Peyer's patch (tissue), 4 donors: ENCODE measurements around the gene CTLA4. TPM values are rescaled to one million over a fixed set of nuclear protein-coding genes. Genes with fewer than 3 reads are reported as not detected.

Experiments used
- DNase-seq, 3 donors: peaks; one replicate each; pipeline ENCODE4 v3.0.0-alpha.2; 2017 to 2019
- H3K27ac ChIP-seq, 4 donors: fragments of 200-600 bp; sonication (generic); one replicate each; pipeline ENCODE4 v1.5.1; 2016 to 2019
- H3K27me3 ChIP-seq, 2 donors: fragments of 200-600 bp; sonication (generic); one replicate each; pipeline ENCODE4 v1.5.1; 2019
- H3K36me3 ChIP-seq, 3 donors: fragments of 200-600 bp; sonication (generic); one replicate each; pipeline ENCODE4 v1.5.1; 2016 to 2019
- H3K4me1 ChIP-seq, 4 donors: fragments of 200-600 bp; sonication (generic); one replicate each; pipeline ENCODE4 v1.5.1; 2016 to 2019
- H3K4me3 ChIP-seq, 4 donors: fragments of 200-600 bp; sonication (generic); 1 replicate in 3 of 4; 2 replicates in 1 of 4; pipeline ENCODE4 v1.5.1; 2016 to 2019; ENCODE audit warnings: mild to moderate bottlenecking in 1 of 4
- H3K9me3 ChIP-seq, 4 donors: fragments of 200-600 bp; sonication (generic); one replicate each; pipeline ENCODE4 v1.5.1; 2016 to 2019; ENCODE audit warnings: mild to moderate bottlenecking in 1 of 4
- POLR2A ChIP-seq, 2 donors: fragments of 450-650 bp; IDR thresholded peaks; one replicate each; pipeline ENCODE4 v1.5.1; 2017; ENCODE audit warnings: antibody characterized with exemption in 2 of 2, mild to moderate bottlenecking in 2 of 2, moderate library complexity in 2 of 2
- total RNA-seq, 4 donors: library from RNA; depleted of rRNA; stranded (reverse); fragments of >200 nt; gene quantifications; one replicate each; pipeline ENCODE4 v1.1.0, GENCODE V29; 2016
- TF ChIP-seq, protein P1 (sequence below), 6 experiments: fragments of 450-650 bp in 4 of 6; fragments of 200-600 bp in 2 of 6; sonication (generic) in 1 of 6; IDR thresholded peaks; one replicate each; pipeline ENCODE4 v1.5.1; 2017 to 2019; ENCODE audit warnings: antibody characterized with exemption in 6 of 6, mild to moderate bottlenecking in 3 of 6, moderate library complexity in 1 of 6

CTLA4 gene
- total RNA-seq, 4 donors from 2014 or later: 42.1 TPM; not detected in 3

DNA sequence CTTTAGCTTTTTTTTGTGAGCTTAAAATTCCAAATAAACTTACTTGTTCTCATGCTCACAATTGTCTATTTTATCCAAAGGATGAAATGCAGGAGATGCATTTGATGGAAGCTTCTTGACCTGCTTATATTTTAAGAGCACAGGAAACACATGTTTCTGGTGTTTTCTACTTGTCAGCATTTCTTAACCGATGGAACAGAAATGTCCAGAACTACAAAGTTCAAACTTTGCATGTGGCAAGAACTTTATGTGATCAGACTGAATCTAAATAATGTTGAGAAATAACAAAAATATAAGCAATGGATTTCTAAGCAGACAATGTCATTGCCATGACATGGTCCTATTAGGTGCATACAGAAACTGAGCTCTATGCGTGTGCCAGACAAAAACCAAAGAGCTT, 9.9 kb upstream of the CTLA4 start:
- H3K27me3 ChIP-seq: no peaks in the 10 kb centered on the region
- H3K9me3 ChIP-seq: no peaks in the 10 kb centered on the region
- no peaks in the 10 kb centered on the region for H3K4me1 ChIP-seq
- TF ChIP-seq, protein P1, sequence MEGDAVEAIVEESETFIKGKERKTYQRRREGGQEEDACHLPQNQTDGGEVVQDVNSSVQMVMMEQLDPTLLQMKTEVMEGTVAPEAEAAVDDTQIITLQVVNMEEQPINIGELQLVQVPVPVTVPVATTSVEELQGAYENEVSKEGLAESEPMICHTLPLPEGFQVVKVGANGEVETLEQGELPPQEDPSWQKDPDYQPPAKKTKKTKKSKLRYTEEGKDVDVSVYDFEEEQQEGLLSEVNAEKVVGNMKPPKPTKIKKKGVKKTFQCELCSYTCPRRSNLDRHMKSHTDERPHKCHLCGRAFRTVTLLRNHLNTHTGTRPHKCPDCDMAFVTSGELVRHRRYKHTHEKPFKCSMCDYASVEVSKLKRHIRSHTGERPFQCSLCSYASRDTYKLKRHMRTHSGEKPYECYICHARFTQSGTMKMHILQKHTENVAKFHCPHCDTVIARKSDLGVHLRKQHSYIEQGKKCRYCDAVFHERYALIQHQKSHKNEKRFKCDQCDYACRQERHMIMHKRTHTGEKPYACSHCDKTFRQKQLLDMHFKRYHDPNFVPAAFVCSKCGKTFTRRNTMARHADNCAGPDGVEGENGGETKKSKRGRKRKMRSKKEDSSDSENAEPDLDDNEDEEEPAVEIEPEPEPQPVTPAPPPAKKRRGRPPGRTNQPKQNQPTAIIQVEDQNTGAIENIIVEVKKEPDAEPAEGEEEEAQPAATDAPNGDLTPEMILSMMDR (IDR thresholded peaks at IDR 0.05): no peak
- no peak for TF ChIP-seq POLR2A (IDR thresholded peaks at IDR 0.05)
- no peaks in the 10 kb centered on the region for H3K36me3 ChIP-seq
- H3K27ac ChIP-seq: no peak overlapping the region
- DNase-seq: no peak
- no peak overlapping the region for H3K4me3 ChIP-seq

DNA sequence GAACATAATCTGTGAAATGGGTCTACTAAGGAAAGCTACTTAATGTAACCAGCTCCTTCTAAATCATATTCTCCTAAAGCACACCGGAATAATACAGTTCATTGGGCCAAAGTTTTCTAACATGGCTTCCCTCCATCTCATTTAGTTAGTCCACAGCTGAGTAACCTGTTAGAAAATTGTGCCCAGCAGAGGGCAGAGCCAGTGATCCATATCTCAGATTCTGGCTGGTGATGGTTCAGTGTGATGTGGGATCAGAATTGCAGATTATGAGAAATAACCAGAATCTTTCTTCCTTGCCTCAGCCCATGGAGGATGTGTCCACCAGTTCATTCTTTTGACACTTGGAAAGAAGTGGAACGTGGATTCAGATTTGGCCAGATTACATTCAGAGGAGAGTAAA, 9.4 kb upstream of the CTLA4 start:
- no peaks in the 10 kb centered on the region for H3K27me3 ChIP-seq

DNA sequence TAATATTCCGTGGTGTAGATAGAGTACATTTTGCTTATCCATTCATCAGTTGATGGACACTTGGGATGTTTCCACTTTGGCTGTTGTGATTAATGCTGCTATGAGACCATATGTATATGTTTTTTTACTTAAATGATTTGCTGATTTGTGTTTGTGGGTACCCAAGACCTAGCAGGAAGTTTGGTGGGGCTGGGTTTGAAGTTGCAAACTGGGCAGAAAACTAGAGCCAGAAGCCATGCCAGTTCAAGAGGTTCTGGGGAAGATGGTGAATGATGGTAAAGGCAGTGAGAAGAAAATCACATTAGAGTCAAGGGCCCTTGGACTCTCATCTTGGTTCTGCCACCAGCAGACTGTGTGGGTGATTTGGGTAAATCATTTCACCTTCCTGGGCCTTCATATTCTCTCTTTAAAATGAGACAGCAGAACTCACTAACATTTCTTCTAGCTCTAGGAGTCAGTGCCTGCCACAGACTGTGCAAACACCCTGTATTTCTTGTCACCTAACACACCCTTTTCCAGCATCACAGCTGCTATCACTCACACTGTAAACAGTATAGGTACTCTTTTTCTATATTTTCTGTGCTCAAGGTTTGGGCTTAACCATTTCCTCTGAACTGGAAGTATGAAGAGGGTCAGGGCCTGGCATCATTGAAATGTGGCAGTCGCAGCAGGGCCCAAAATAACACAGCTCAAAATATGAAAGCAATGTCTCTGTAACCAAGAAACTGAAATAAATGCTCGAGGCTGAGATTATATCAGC, 8.4 kb upstream of the CTLA4 start:
- no peak for DNase-seq
- H3K4me3 ChIP-seq: no peak overlapping the region
- H3K4me1 ChIP-seq: no peaks in the 10 kb centered on the region
- H3K27ac ChIP-seq: peak overlapping the region in 1 of 4 donors; percentile 13
- no peak for TF ChIP-seq POLR2A (IDR thresholded peaks at IDR 0.05)
- TF ChIP-seq, protein P1 (IDR thresholded peaks at IDR 0.05): no peak
- H3K9me3 ChIP-seq: no peaks in the 10 kb centered on the region
- H3K36me3 ChIP-seq: no peaks in the 10 kb centered on the region
- H3K27me3 ChIP-seq: no peaks in the 10 kb centered on the region

More for the DNA sequence above, 9.4 kb upstream of the CTLA4 start:
- no peak for DNase-seq
- Histone ChIP-seq H3K4me3 (no peak overlapping the region), H3K27ac (no peak overlapping the region), H3K9me3 (no peaks in the 10 kb centered on the region), H3K36me3 (no peaks in the 10 kb centered on the region), H3K4me1 (no peaks in the 10 kb centered on the region)
- TF ChIP-seq POLR2A (IDR thresholded peaks at IDR 0.05): no peak
- TF ChIP-seq, protein P1 (IDR thresholded peaks at IDR 0.05): peak in 1 of 6 experiments; percentile 12

DNA sequence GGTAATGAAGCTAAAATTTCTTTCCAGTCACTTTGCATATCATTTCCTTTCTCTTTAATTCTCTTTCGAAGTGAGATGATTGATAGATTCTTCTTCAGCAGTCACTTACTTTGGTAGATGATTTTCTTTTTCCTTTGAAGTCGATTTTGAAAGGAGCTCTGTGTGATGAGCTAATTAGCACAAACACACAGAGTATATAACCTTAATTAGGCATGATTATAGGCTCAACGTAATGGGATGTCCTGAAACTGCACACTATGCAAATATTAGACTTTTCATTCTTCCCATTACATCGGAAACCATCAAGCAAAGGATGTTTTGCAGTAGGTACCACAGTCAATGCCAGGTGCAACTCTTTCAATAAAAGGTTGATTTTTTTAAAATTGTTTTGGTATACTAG, 6.4 kb upstream of the CTLA4 start:
- Histone ChIP-seq H3K27me3 (no peaks in the 10 kb centered on the region), H3K9me3 (no peaks in the 10 kb centered on the region), H3K27ac (peak overlapping the region in 1 of 4 donors; percentile 3), H3K4me3 (no peak overlapping the region), H3K4me1 (no peaks in the 10 kb centered on the region), H3K36me3 (no peaks in the 10 kb centered on the region)
- no peak for DNase-seq
- TF ChIP-seq, protein P1 (IDR thresholded peaks at IDR 0.05): no peak
- TF ChIP-seq POLR2A (IDR thresholded peaks at IDR 0.05): no peak

DNA sequence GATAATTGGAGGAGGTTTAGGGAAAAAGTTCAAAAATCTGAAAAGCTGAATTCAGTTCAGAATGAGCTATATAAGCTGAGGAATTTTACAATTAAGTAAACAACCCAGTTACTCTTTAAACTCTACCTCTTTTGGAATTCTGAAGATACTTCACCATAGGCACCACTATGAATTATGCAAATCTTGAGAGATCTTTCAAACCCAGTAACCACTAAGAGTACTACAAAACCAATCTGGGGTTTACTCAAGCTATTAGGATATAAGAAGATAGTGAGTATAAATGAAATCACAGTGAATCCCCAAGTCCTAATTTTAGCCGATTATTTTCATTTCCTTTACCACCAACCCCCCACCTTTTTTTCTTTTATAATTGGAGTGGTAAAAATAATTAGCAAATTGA, 6.0 kb upstream of the CTLA4 start:
- Histone ChIP-seq H3K4me3 (no peak overlapping the region), H3K9me3 (no peaks in the 10 kb centered on the region), H3K36me3 (no peaks in the 10 kb centered on the region), H3K27ac (no peak overlapping the region), H3K4me1 (no peaks in the 10 kb centered on the region), H3K27me3 (no peaks in the 10 kb centered on the region)
- TF ChIP-seq POLR2A (IDR thresholded peaks at IDR 0.05): no peak
- TF ChIP-seq, protein P1 (IDR thresholded peaks at IDR 0.05): no peak
- no peak for DNase-seq
